Activated CD4-positive, alpha-beta T cell treated with anti-CD3 and anti-CD28 coated beads, Interleukin-2, amount 10 ng/mL, durations not matched to agents 7 days and 5 days (primary cell): ENCODE results near the gene SIM1. TPM values are rescaled to one million over a fixed set of nuclear protein-coding genes. Genes with fewer than 3 reads are reported as not detected.

Experiments
- CTCF ChIA-PET: fragments of 350-600 bp; sonication (Branson Sonifier 250); formaldehyde crosslinking; loops from one replicate; lab custom pipeline; 2021; ENCODE audit warnings: antibody characterized with exemption; lab: Charles Lee
- POLR2A ChIA-PET: fragments of 350-600 bp; sonication (Branson Sonifier 250); formaldehyde crosslinking; loops from one replicate; lab custom pipeline; 2021; ENCODE audit warnings: antibody characterized with exemption; lab: Charles Lee
- DNase-seq: peaks from one replicate; pipeline ENCODE4 v3.0.0-alpha.2; 2020
- H3K27ac Mint-ChIP-seq: one replicate; pipeline ENCODE4 v1.8.0; 2021; ENCODE audit warnings: mild to moderate bottlenecking, moderate library complexity, mixed read lengths
- H3K27me3 Mint-ChIP-seq: one replicate; pipeline ENCODE4 v1.8.0; 2021; ENCODE audit warnings: mixed read lengths
- H3K36me3 Mint-ChIP-seq: one replicate; pipeline ENCODE4 v1.8.0; 2021; ENCODE audit warnings: low read depth, mixed read lengths
- H3K4me1 Mint-ChIP-seq: one replicate; pipeline ENCODE4 v1.8.0; 2021; ENCODE audit warnings: mixed read lengths
- H3K4me3 Mint-ChIP-seq: one replicate; pipeline ENCODE4 v1.8.0; 2021; ENCODE audit warnings: mild to moderate bottlenecking, moderate library complexity, mixed read lengths
- H3K9me3 Mint-ChIP-seq: one replicate; pipeline ENCODE4 v1.8.0; 2021; ENCODE audit warnings: mixed read lengths
- total RNA-seq, 2 experiments: library from RNA; stranded (reverse); gene quantifications; one replicate each; pipeline ENCODE4 v1.2.3, GENCODE V29; 2021

SIM1 gene
- total RNA-seq, 2 experiments from 2014 or later, result not detected

DNA sequence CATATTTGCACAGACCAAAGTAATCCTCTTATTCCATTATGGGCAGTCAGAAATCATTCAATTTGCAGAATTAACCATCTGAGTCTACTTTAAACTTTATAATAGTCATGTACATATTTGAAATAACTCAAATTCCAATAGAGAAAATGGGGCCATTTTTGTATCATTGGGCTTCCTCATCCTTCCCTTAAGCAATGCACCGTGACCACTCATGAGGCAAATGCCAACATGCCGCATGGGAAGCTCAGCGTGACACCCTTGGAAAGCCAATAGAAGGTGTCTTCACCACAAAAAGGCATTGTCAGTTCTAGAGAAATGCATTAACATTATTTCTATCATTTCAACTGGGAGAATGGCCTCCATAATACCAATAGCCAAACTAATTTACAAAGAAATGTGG lies 38.5 kb downstream of the SIM1 start:
- Mint-ChIP-seq H3K27ac (no peak overlapping the region), H3K9me3 (no peaks in the 10 kb centered on the region), H3K4me1 (no peaks in the 10 kb centered on the region), H3K36me3 (no peaks in the 10 kb centered on the region), H3K27me3 (peaks cover 2% of the 10 kb centered on the region), H3K4me3 (no peak overlapping the region)
- ChIA-PET CTCF (no interaction called here), POLR2A (no interaction called here)
- DNase-seq, result no peak

DNA sequence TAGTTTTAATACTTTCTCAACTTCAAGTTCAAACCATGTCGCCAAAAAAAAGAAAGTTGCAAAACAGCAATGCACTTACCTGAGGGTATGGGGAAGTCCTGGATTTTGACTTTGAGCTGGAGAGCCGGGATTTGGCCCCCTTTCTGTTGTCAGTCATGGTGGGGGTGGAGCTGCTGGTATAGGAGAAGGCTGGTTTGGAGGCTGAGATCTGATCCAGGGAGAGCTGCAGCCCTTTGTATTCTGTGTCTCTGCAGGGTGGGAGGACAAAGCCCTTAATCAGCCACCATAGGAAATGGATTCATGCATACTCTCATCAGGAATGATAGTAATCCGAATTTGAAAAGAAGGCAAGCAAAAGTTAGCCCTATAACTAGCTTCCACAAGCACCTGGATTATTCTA lies 44.0 kb downstream of the SIM1 start:
- ChIA-PET POLR2A (no interaction called here), CTCF (no interaction called here)
- Mint-ChIP-seq H3K27ac (no peak overlapping the region), H3K27me3 (no peaks in the 10 kb centered on the region), H3K4me1 (no peaks in the 10 kb centered on the region), H3K9me3 (no peaks in the 10 kb centered on the region), H3K4me3 (no peak overlapping the region), H3K36me3 (no peaks in the 10 kb centered on the region)
- no peak for DNase-seq

DNA sequence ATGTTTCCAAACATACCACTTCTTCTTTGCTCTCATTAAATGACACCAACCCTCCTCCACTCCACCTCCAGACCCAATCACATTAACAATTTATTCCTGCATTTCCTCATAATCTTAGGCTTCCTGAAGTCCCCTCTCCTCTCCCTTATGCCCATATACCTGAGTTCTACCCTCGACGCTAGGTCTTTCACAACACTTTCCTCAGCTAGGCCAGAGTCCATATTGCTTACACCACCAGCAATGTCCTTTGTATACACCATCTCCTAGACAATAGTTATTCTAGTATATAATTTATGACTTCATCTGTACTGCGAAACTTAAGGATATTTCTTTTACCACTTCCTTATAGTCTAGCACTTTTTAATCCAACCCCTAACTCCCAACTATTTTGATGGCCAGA lies 47.7 kb downstream of the SIM1 start:
- no peaks in the 10 kb centered on the region for H3K4me1 Mint-ChIP-seq
- peaks cover 3% of the 10 kb centered on the region for H3K27me3 Mint-ChIP-seq
- H3K4me3 Mint-ChIP-seq, result no peak overlapping the region
- no peak overlapping the region for H3K27ac Mint-ChIP-seq
- ChIA-PET CTCF (no interaction called here), POLR2A (no interaction called here)
- no peak for DNase-seq
- H3K9me3 Mint-ChIP-seq, result no peaks in the 10 kb centered on the region
- no peaks in the 10 kb centered on the region for H3K36me3 Mint-ChIP-seq

DNA sequence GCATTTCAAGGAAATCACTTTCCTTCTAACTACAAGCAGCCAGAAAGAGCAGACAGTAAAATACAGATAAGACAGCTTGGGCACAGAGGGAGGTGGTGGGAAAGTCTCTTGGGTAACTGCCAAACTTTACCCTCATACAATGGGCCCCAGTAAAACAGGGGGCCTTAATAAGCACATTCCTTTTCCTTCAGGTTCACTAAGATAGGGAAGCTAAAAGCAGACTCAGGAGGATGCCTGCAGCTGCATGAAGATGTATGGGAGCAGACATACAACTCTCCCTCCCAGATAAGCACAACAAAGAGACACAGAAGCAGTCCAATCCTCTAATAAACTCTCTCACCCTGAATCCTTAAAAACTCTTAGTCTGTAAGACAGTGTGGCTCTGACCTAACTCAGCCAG lies 49.0 kb downstream of the SIM1 start:
- Mint-ChIP-seq H3K9me3 (no peaks in the 10 kb centered on the region), H3K4me1 (no peaks in the 10 kb centered on the region), H3K27ac (no peak overlapping the region), H3K27me3 (peaks cover 3% of the 10 kb centered on the region), H3K36me3 (no peaks in the 10 kb centered on the region), H3K4me3 (no peak overlapping the region)
- ChIA-PET CTCF (no interaction called here), POLR2A (no interaction called here)
- no peak for DNase-seq

DNA sequence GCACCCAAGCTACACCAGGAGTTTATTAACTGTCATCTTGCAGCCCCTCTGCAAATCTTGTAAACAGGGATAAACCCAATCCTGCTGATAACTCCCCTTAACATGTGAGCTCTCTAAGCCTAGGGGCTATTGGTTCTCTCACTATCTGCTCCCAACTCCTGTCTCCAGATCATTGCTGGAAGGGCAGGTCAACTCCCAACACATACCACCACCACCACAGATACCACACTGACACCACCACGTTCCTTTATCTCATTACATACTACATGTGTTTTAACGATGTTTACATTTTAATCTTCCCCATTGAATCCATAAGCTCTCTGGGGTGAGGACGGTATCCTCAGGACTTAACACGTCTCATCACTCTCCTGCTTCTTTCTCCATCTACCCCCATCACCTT lies 51.8 kb downstream of the SIM1 start:
- no peaks in the 10 kb centered on the region for H3K4me1 Mint-ChIP-seq
- no peaks in the 10 kb centered on the region for H3K9me3 Mint-ChIP-seq
- ChIA-PET CTCF (no interaction called here), POLR2A (no interaction called here)
- H3K27ac Mint-ChIP-seq, result no peak overlapping the region
- no peaks in the 10 kb centered on the region for H3K36me3 Mint-ChIP-seq
- H3K4me3 Mint-ChIP-seq, result no peak overlapping the region
- DNase-seq, result no peak
- peaks cover 10% of the 10 kb centered on the region for H3K27me3 Mint-ChIP-seq

DNA sequence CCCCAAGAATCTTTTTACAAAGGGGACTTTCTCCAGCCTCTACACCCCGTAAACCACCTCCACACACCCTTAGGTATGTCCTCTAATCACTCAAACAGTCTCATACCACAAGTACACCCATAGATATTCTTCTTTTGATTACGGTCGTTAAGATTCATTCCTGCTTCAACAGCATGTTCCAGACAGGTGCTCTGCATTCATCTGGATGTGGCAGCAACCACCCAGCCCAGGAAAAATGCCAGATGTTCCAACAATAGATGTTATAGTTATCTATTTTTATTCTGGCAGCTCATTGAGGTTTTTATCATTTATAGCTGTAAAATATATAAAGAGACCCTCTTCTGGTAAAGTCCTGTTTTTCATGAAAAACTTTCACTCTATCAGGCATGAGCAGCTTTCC lies 60.7 kb downstream of the SIM1 start:
- Mint-ChIP-seq H3K4me1 (no peaks in the 10 kb centered on the region), H3K36me3 (no peaks in the 10 kb centered on the region), H3K27me3 (peaks cover 7% of the 10 kb centered on the region), H3K9me3 (no peaks in the 10 kb centered on the region), H3K4me3 (no peak overlapping the region), H3K27ac (no peak overlapping the region)
- ChIA-PET CTCF (interaction anchor here (0.6 kb wide), 1 partner anchor 236 kb away, joined by 3 read pairs; no protein-coding TSS in a partner anchor), POLR2A (no interaction called here)
- DNase-seq, result no peak

DNA sequence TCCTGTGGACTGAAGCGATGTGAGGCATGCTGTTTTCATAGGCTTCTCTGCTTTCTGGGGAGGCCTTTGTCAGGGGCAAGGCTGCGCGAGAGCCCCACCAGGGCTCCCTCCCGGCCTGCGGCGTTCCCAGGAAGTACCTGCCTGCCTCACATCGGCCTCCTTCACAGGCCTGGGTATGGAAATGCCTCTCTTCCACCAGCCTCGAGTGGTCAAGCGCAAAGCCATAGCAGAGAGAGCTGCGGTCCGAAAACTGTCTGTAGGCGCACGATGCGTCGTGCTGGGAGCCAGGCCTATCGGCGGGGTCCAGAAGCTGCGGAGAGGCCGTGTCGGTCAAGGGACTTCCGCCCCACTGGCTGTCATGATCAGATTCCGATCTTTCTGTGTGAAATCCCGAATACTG lies 71.2 kb downstream of the SIM1 start:
- no peak overlapping the region for H3K27ac Mint-ChIP-seq
- peaks cover 2% of the 10 kb centered on the region for H3K9me3 Mint-ChIP-seq
- peaks cover 3% of the 10 kb centered on the region for H3K27me3 Mint-ChIP-seq
- H3K4me3 Mint-ChIP-seq, result no peak overlapping the region
- DNase-seq, result no peak
- no peaks in the 10 kb centered on the region for H3K4me1 Mint-ChIP-seq
- POLR2A ChIA-PET, result no interaction called here
- CTCF ChIA-PET, result interaction anchor here (0.7 kb wide), 1 partner anchor 29 kb away, joined by 3 read pairs; no protein-coding TSS in a partner anchor
- no peaks in the 10 kb centered on the region for H3K36me3 Mint-ChIP-seq

DNA sequence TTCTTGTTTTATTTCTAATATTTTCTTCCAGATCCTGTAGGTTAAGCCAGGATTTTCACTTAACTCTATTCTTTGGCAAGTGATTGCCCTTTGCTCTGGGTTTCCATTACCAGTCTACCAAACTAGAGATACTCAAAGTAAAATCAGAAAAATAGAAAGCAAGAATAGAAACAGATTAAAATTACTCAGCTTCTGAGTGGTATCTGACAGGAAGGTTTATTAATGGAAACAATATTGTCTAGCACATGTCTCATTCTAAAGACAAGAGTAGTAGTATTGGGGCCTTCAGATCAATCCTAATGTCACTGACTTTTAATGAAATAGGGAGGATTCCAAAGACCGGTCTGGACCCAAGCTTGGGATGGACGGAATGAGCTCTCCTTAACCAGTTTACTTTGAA lies 72.3 kb downstream of the SIM1 start:
- Mint-ChIP-seq H3K36me3 (no peaks in the 10 kb centered on the region), H3K4me3 (no peak overlapping the region), H3K27me3 (no peaks in the 10 kb centered on the region), H3K4me1 (no peaks in the 10 kb centered on the region), H3K27ac (no peak overlapping the region), H3K9me3 (no peaks in the 10 kb centered on the region)
- ChIA-PET POLR2A (no interaction called here), CTCF (no interaction called here)
- DNase-seq, result no peak

DNA sequence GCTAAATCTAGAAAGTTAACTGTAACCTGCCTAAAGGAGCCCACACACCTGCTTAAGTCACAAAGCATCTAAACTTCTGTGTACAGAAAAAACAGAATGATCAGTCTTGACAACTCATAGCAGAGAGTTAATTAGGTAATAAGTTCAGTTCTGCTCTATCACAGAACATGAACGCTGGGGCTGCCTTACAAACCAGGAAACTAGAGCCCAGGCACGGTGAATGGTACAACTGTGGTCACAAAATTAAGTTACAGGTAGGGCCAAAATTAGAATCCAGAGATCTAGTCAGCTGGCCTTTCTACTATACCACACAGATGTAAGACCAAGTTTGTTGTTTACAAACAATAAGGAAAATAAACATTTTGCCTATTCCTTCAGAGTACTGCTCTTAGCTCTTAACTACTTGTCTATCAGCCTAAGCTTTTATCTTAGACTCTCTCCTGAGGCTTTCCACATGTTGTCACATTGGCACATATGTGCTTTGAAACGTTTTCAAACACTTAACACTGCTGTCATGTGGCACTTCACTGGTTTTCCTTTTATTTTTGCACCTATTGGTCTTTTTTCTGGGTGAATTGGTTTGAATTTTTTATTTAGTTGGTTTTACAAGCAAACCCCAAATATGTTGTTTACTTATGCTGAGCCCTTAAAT lies 75.7 kb downstream of the SIM1 start:
- ChIA-PET CTCF (no interaction called here), POLR2A (no interaction called here)
- Mint-ChIP-seq H3K36me3 (no peaks in the 10 kb centered on the region), H3K27me3 (peaks cover 5% of the 10 kb centered on the region), H3K9me3 (no peaks in the 10 kb centered on the region), H3K4me3 (no peak overlapping the region), H3K4me1 (no peaks in the 10 kb centered on the region), H3K27ac (no peak overlapping the region)
- no peak for DNase-seq

DNA sequence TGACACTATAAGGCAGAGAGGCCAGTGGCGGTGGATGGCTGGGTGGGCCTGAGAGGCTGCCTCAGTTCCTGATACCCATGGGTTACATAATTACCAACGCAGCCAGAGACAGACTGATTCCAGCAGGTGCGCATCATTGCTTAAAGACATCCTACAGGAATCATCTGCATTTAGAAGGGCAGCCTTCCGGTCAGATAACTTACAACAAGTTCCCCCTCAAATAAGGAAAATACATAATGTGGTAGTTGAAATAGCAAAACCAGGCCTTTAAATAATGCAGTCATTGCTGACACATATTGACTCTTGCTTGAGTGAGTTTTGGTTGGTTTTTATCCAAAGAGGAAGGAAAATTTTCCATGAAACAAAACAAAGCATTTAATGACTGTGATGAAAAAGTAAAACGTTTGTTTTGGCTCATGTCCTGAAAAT lies 81.9 kb downstream of the SIM1 start:
- H3K4me3 Mint-ChIP-seq, result no peak overlapping the region
- peaks cover 5% of the 10 kb centered on the region for H3K27me3 Mint-ChIP-seq
- DNase-seq, result no peak
- H3K4me1 Mint-ChIP-seq, result no peaks in the 10 kb centered on the region
- no peaks in the 10 kb centered on the region for H3K36me3 Mint-ChIP-seq
- no peak overlapping the region for H3K27ac Mint-ChIP-seq
- CTCF ChIA-PET, result no interaction called here
- POLR2A ChIA-PET, result no interaction called here
- H3K9me3 Mint-ChIP-seq, result no peaks in the 10 kb centered on the region

DNA sequence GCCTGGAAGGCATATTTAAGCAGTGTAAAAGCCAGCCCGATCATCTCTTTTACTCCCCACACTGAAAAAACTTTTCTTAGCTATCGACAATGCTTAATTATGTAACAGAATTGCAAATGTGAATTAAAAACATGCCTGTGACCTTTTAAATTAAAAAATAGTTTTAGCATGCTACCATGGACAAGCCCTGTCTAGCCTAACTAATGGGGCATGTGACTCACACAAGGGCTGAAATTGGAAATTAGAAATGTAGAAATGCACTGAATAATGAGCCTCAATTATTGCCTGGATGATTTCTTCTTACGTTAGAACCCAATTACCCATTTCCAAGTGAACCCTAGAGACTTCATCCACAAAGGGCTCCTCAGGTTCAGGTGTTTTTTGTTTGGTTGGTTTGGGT lies 82.7 kb downstream of the SIM1 start:
- Mint-ChIP-seq H3K4me1 (no peaks in the 10 kb centered on the region), H3K36me3 (no peaks in the 10 kb centered on the region), H3K27ac (no peak overlapping the region), H3K4me3 (no peak overlapping the region), H3K27me3 (peaks cover 8% of the 10 kb centered on the region), H3K9me3 (no peaks in the 10 kb centered on the region)
- no peak for DNase-seq
- ChIA-PET POLR2A (no interaction called here), CTCF (no interaction called here)

DNA sequence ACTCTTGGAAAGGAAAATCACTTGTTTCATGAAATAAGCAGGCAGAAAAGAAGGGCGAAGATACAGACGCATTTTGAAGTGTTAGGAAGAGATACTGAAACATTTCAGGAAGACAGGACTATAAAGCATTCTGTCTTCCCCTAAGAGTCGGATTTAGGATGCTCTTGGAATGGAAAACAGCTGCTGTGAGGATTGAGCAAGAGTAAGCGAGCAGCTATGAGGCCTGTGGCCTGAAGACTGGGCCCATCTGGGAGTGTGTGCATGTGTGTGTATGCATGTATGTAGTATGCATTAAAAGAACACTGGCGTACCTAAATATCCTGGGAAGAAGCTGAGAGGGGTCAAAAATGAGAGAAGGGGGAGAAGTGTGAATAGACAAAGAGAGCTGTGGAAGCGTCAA lies 83.6 kb downstream of the SIM1 start:
- POLR2A ChIA-PET, result no interaction called here
- H3K4me3 Mint-ChIP-seq, result no peak overlapping the region
- no peaks in the 10 kb centered on the region for H3K4me1 Mint-ChIP-seq
- H3K36me3 Mint-ChIP-seq, result no peaks in the 10 kb centered on the region
- peaks cover 6% of the 10 kb centered on the region for H3K27me3 Mint-ChIP-seq
- CTCF ChIA-PET, result no interaction called here
- no peaks in the 10 kb centered on the region for H3K9me3 Mint-ChIP-seq
- no peak overlapping the region for H3K27ac Mint-ChIP-seq
- no peak for DNase-seq

DNA sequence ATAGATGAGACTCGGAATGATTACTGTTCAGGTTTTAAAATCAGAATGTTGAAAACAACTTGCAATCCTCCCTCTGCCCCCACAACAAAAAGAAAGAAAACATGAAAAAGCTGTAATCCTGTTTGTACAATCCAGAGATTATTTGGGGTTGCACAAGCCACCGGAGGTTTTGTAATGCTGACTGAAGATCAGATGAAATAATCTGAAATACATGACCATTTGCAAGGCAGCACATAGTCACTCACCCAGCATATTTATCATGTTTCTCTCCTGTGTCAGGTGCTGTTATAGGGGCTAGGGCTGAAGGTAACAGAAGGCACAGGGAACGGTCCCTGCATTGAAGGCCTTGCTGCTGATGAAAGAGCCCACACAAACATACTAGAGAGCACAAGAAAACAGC lies 85.3 kb downstream of the SIM1 start:
- Mint-ChIP-seq H3K4me3 (no peak overlapping the region), H3K27ac (no peak overlapping the region), H3K9me3 (no peaks in the 10 kb centered on the region), H3K36me3 (no peaks in the 10 kb centered on the region), H3K4me1 (no peaks in the 10 kb centered on the region), H3K27me3 (peaks cover 3% of the 10 kb centered on the region)
- POLR2A ChIA-PET, result no interaction called here
- CTCF ChIA-PET, result no interaction called here
- DNase-seq, result no peak

DNA sequence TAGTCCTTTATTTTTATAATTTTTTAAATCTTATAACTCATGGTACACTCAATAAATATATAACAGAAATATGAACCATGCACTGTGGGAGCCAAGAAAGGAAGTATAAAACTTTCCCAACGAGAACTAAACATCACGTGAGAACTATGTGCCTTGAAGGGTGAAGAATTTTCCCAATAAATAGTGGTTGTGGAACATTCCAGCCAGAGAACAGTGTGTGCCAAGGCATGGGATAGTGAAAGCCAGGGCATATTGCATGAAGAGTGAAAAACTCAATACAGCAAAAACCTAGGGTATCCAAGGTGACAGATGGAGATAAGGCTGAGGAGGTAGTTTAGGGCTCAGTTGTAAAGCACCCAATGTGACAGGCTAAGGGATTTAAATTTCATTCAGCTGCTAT lies 86.1 kb downstream of the SIM1 start:
- CTCF ChIA-PET, result no interaction called here
- Mint-ChIP-seq H3K27me3 (peaks cover 3% of the 10 kb centered on the region), H3K36me3 (no peaks in the 10 kb centered on the region), H3K27ac (no peak overlapping the region), H3K4me1 (no peaks in the 10 kb centered on the region), H3K9me3 (no peaks in the 10 kb centered on the region), H3K4me3 (no peak overlapping the region)
- DNase-seq, result no peak
- POLR2A ChIA-PET, result no interaction called here
